HepG2 (cell line): Measurements from ENCODE around the gene PKD2L2. TPM values are rescaled to one million over a fixed set of nuclear protein-coding genes. Genes with fewer than 3 reads are reported as not detected.

Experiments used
- ATAC-seq: fragments of 200-7000 bp; cut with Tn5 transposase; 3 replicates; pipeline ENCODE4 v1.9.1; 2020; ENCODE audit warnings: mild to moderate bottlenecking, moderate library complexity
- BruUV-seq: library from RNA; stranded (reverse); fragments of 400-500 nt; replicated peaks from 2 replicates; lab custom pipeline; 2021; lab: Mats Ljungman, UMichigan
- CTCF ChIA-PET: fragments of 300-600 bp; formaldehyde crosslinking; extraction: SDS; loops from one replicate; lab custom pipeline; 2021; ENCODE audit warnings: low total read pairs, inconsistent platforms, low intra/inter-chr PET ratio; lab: Yijun Ruan, JAX
- POLR2A ChIA-PET: fragments of 350-600 bp; sonication (Branson Sonifier 250); formaldehyde crosslinking; loops from one replicate; lab custom pipeline; 2020; ENCODE audit warnings: antibody characterized with exemption, inconsistent platforms; lab: Yijun Ruan, JAX
- DNase-seq: peaks from one replicate; pipeline ENCODE4 v3.0.0-alpha.2; 2015; ENCODE audit warnings: low spot score
- FAIRE-seq: peaks from 3 replicates; lab custom pipeline; 2011; peaks lifted over from hg19 to GRCh38; lab: Jason Lieb, UNC
- H2AFZ ChIP-seq: one replicate; pipeline ENCODE4 v1.6.1; 2011; ENCODE audit warnings: low read length, inconsistent platforms
- H3K27ac ChIP-seq: fragments of 300-600 bp; 3 replicates; pipeline ENCODE4 v1.8.0; 2011; ENCODE audit warnings: mixed run types, mild to moderate bottlenecking, mixed read lengths, low read length, inconsistent platforms; ENCODE audit not compliant: insufficient read depth; ENCODE audit errors: extremely low read length
- H3K27me3 ChIP-seq, 2 experiments: fragments of 200-600 bp in 1 of 2; 2 replicates in 1 of 2; 3 replicates in 1 of 2; pipeline versions ENCODE4 v1.6.0 to v1.8.0; 2011; ENCODE audit warnings: low read length in 2 of 2, mild to moderate bottlenecking in 2 of 2, moderate library complexity in 2 of 2, inconsistent platforms in 1 of 2; ENCODE audit not compliant: insufficient read depth in 2 of 2, control insufficient read depth in 1 of 2
- H3K36me3 ChIP-seq, 2 experiments: fragments of 200-600 bp in 1 of 2; replicated peaks in 1 of 2; 2 replicates in 1 of 2; 3 replicates in 1 of 2; pipeline versions ENCODE4 v1.5.1 to v1.8.0; 2011; ENCODE audit warnings: low read length in 2 of 2, inconsistent platforms in 1 of 2; ENCODE audit not compliant: insufficient read depth in 2 of 2, control insufficient read depth in 1 of 2
- H3K4me1 ChIP-seq: 2 replicates; pipeline ENCODE4 v1.5.1; 2012; ENCODE audit warnings: low read length, inconsistent platforms; ENCODE audit not compliant: insufficient read depth
- H3K4me2 ChIP-seq: 2 replicates; pipeline ENCODE4 v1.6.0; 2011; ENCODE audit warnings: low read depth, low read length, inconsistent platforms
- H3K4me3 ChIP-seq, 3 experiments: fragments of 200-600 bp in 1 of 3; sonication (generic), shearing (Covaris generic) in 1 of 3; replicated peaks in 1 of 3; 2 replicates each; pipeline ENCODE4 v1.5.1; 2011 to 2016; ENCODE audit warnings: low read length in 3 of 3, inconsistent platforms in 2 of 3, low read depth in 2 of 3, mild to moderate bottlenecking in 2 of 3, control low read depth in 1 of 3, mixed read lengths in 1 of 3; ENCODE audit not compliant: insufficient read depth in 1 of 3
- H3K79me2 ChIP-seq: one replicate; pipeline ENCODE4 v1.6.1; 2011; ENCODE audit warnings: low read length, inconsistent platforms; ENCODE audit not compliant: insufficient read depth
- H3K9ac ChIP-seq: 2 replicates; pipeline ENCODE4 v1.6.0; 2011; ENCODE audit warnings: mild to moderate bottlenecking, low read depth, low read length, inconsistent platforms; ENCODE audit not compliant: insufficient read depth
- H3K9me3 ChIP-seq: 2 replicates; pipeline ENCODE4 v1.5.1; 2012; ENCODE audit warnings: mild to moderate bottlenecking, low read length
- H4K20me1 ChIP-seq: 2 replicates; pipeline ENCODE4 v1.6.0; 2011; ENCODE audit warnings: inconsistent platforms, mild to moderate bottlenecking, low read length, moderate library complexity; ENCODE audit not compliant: insufficient read depth
- CEBPG ChIP-seq: IDR thresholded peaks from 2 replicates; pipeline ENCODE4 v1.6.1; 2016
- CHD4 ChIP-seq: fragments of 200-600 bp; sonication (generic); IDR thresholded peaks from 2 replicates; pipeline ENCODE4 v1.7.0; 2017; ENCODE audit warnings: mild to moderate bottlenecking, low read length, borderline replicate concordance
- DR1 ChIP-seq: sonication (generic); formaldehyde crosslinking; IDR thresholded peaks from 2 replicates; pipeline ENCODE4 v1.8.0; 2021; ENCODE audit warnings: mild to moderate bottlenecking, missing genetic modification reagents, inconsistent platforms
- FOXM1 ChIP-seq: sonication (generic); formaldehyde crosslinking; IDR thresholded peaks from 2 replicates; pipeline ENCODE4 v1.5.0; 2020; ENCODE audit warnings: missing genetic modification reagents
- HCFC1 ChIP-seq: fragments of 150-350 bp; IDR thresholded peaks from 2 replicates; pipeline ENCODE4 v1.6.1; 2014; ENCODE audit warnings: low read depth, low read length
- JARID2 ChIP-seq: sonication (generic); formaldehyde crosslinking; IDR thresholded peaks from 2 replicates; pipeline ENCODE4 v1.8.1; 2023; ENCODE audit warnings: missing genetic modification reagents, inconsistent platforms; ENCODE audit not compliant: insufficient replicate concordance
- XBP1 ChIP-seq: sonication (generic); formaldehyde crosslinking; IDR thresholded peaks from 2 replicates; pipeline ENCODE4 v1.5.0; 2020; ENCODE audit warnings: missing genetic modification reagents
- ZNF256 ChIP-seq: sonication (generic); formaldehyde crosslinking; conservative IDR thresholded peaks from 2 replicates; pipeline ENCODE4 v1.4.0; 2020; ENCODE audit warnings: missing genetic modification reagents
- ZNF274 ChIP-seq: sonication (generic); formaldehyde crosslinking; IDR thresholded peaks from 2 replicates; pipeline ENCODE4 v1.5.1; 2020; ENCODE audit warnings: mild to moderate bottlenecking, missing genetic modification reagents
- ZNF354B ChIP-seq: sonication (generic); formaldehyde crosslinking; IDR thresholded peaks from 2 replicates; pipeline ENCODE4 v1.8.0; 2022; ENCODE audit warnings: mild to moderate bottlenecking, missing genetic modification reagents
- ZNF792 ChIP-seq: IDR thresholded peaks from 2 replicates; pipeline ENCODE4 v1.6.1; 2016
- ZSCAN25 ChIP-seq: sonication (generic); formaldehyde crosslinking; IDR thresholded peaks from 2 replicates; pipeline ENCODE4 v1.8.0; 2022; ENCODE audit warnings: mild to moderate bottlenecking, missing genetic modification reagents
- WGBS: methylation state at CpG from one replicate; pipeline ENCODE4 v1.1.6; 2017; ENCODE audit warnings: low lambda C conversion rate; 5-methylcytosine and 5-hydroxymethylcytosine counted together
- in situ Hi-C: cut with HindIII; loops from 2 replicates; pipeline ENCODE4 v1.10.0; 2017; ENCODE audit warnings: low pct_unique_long_range_greater_than_20kb; ENCODE audit not compliant: extremely low pct_ligation_motif_present
- intact Hi-C: fragments of 100-400 bp; cut with micrococcal nuclease; formaldehyde crosslinking; loops from one replicate; pipeline ENCODE4 v1.10.0; 2022; ENCODE audit not compliant: unreplicated experiment
- polyA plus RNA-seq, 8 experiments: library from polyadenylated mRNA; depleted of rRNA in 3 of 8; stranded (reverse) in 7 of 8; unstranded in 1 of 8; fragments of >200 nt; fragmentation: Illumina TruSeq in 4 of 8; extraction: Trizol in 4 of 8; gene quantifications; 2 replicates each; pipeline versions ENCODE4 v1.2.1 to v1.2.3, GENCODE V29; 2011 to 2016; ENCODE audit warnings: low read depth in 4 of 8, missing spikeins in 1 of 8, mixed read lengths in 1 of 8; ENCODE audit not compliant: insufficient read depth in 1 of 8
- total RNA-seq, 5 experiments: library from RNA; depleted of rRNA; stranded (reverse); fragments of >200 nt; fragmentation: Illumina TruSeq; extraction: Trizol; gene quantifications; 2 replicates each; pipeline ENCODE4 v1.2.3, GENCODE V29; 2016; ENCODE audit warnings: low read depth in 1 of 5
- TF ChIP-seq, protein P1 (sequence below): sonication (generic); formaldehyde crosslinking; IDR thresholded peaks from 2 replicates; pipeline ENCODE4 v1.8.1; 2023; ENCODE audit warnings: mild to moderate bottlenecking, missing genetic modification reagents
- TF ChIP-seq, protein P2 (sequence below): sonication (generic); formaldehyde crosslinking; IDR thresholded peaks from 2 replicates; pipeline ENCODE4 v1.5.1; 2020; ENCODE audit warnings: missing genetic modification reagents, mild to moderate bottlenecking, borderline replicate concordance
- TF ChIP-seq, protein P3 (sequence below): sonication (generic); formaldehyde crosslinking; conservative IDR thresholded peaks from 2 replicates; pipeline ENCODE4 v1.4.0; 2020; ENCODE audit warnings: missing genetic modification reagents

PKD2L2 gene
- total and polyA plus RNA-seq, 2 of the 13 experiments (the other 11 are each of a cell fraction or from before 2014, with no cell fraction given) = not detected

- H3K27me3 ChIP-seq = no peaks in the 10 kb centered on the region
- H2AFZ ChIP-seq = no peak overlapping the region
- no peak overlapping the region for H3K27ac ChIP-seq
- WGBS = 26% methylated on average over 3 of the region's 3 CpGs
- CTCF ChIA-PET = no interaction called here
- no peaks in the 10 kb centered on the region for H3K79me2 ChIP-seq
- intact Hi-C loops (no loop called here), in situ Hi-C loops (no loop called here)
- H3K36me3 ChIP-seq = no peaks in the 10 kb centered on the region
- H3K9me3 ChIP-seq = no peaks in the 10 kb centered on the region
- no peak for ATAC-seq
- H3K9ac ChIP-seq = no peak overlapping the region
- BruUV-seq = no TSS peak
- no peak overlapping the region for H3K4me3 ChIP-seq
- TF ChIP-seq, protein P1, sequence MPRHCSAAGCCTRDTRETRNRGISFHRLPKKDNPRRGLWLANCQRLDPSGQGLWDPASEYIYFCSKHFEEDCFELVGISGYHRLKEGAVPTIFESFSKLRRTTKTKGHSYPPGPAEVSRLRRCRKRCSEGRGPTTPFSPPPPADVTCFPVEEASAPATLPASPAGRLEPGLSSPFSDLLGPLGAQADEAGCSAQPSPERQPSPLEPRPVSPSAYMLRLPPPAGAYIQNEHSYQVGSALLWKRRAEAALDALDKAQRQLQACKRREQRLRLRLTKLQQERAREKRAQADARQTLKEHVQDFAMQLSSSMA (CRISPR knock-in tag) = no peak
- TF ChIP-seq JARID2 (no peak), CHD4 (no peak), ZNF792 (CRISPR knock-in tag) (no peak), DR1 (CRISPR knock-in tag) (no peak), HCFC1 (no peak), ZNF274 (no peak), ZNF354B (CRISPR knock-in tag) (no peak), ZSCAN25 (CRISPR knock-in tag) (no peak), CEBPG (CRISPR knock-in tag) (no peak), FOXM1 (CRISPR knock-in tag) (no peak), XBP1 (no peak), ZNF256 (CRISPR knock-in tag) (no peak)
- TF ChIP-seq, protein P2, sequence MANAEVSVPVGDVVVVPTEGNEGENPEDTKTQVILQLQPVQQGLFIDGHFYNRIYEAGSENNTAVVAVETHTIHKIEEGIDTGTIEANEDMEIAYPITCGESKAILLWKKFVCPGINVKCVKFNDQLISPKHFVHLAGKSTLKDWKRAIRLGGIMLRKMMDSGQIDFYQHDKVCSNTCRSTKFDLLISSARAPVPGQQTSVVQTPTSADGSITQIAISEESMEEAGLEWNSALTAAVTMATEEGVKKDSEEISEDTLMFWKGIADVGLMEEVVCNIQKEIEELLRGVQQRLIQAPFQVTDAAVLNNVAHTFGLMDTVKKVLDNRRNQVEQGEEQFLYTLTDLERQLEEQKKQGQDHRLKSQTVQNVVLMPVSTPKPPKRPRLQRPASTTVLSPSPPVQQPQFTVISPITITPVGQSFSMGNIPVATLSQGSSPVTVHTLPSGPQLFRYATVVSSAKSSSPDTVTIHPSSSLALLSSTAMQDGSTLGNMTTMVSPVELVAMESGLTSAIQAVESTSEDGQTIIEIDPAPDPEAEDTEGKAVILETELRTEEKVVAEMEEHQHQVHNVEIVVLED (CRISPR knock-in tag) = no peak
- TF ChIP-seq, protein P3, sequence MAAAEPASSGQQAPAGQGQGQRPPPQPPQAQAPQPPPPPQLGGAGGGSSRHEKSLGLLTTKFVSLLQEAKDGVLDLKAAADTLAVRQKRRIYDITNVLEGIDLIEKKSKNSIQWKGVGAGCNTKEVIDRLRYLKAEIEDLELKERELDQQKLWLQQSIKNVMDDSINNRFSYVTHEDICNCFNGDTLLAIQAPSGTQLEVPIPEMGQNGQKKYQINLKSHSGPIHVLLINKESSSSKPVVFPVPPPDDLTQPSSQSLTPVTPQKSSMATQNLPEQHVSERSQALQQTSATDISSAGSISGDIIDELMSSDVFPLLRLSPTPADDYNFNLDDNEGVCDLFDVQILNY = no peak
- no peak for DNase-seq
- no peak overlapping the region for H3K4me2 ChIP-seq
- no peak for FAIRE-seq
- H4K20me1 ChIP-seq = no peaks in the 10 kb centered on the region
- POLR2A ChIA-PET = no interaction called here
- H3K4me1 ChIP-seq = no peaks in the 10 kb centered on the region
These were observed 27.0 kb upstream of the PKD2L2 start for GRCh38 chr5:137862251-137862650.
